GM23338 (cell line): ENCODE measurements around the gene CD34. TPM values are rescaled to one million over a fixed set of nuclear protein-coding genes. Genes with fewer than 3 reads are reported as not detected.

Experiments
- ATAC-seq: fragments of 200-7000 bp; cut with Tn5 transposase; 3 replicates; pipeline ENCODE4 v1.9.1; 2020
- DNase-seq: peaks from one replicate; pipeline ENCODE4 v3.0.0-alpha.2; 2015; ENCODE audit warnings: low spot score
- H2AFZ ChIP-seq: fragments of 200-600 bp; sonication (generic); 2 replicates; pipeline ENCODE4 v1.8.0; 2016; ENCODE audit warnings: antibody characterized with exemption, mild to moderate bottlenecking, moderate library complexity
- H3F3A ChIP-seq: fragments of 200-600 bp; sonication (generic); replicated peaks from 2 replicates; pipeline ENCODE4 v1.8.0; 2017; ENCODE audit warnings: antibody characterized with exemption, mixed run types, low read depth
- H3K27ac ChIP-seq: fragments of 200-600 bp; sonication (generic); 2 replicates; pipeline ENCODE4 v1.6.1; 2016; ENCODE audit warnings: low read depth
- H3K27me3 ChIP-seq: fragments of 200-600 bp; sonication (generic); 2 replicates; pipeline ENCODE4 v1.8.0; 2016; ENCODE audit warnings: mild to moderate bottlenecking, mixed run types, moderate library complexity; ENCODE audit not compliant: insufficient read depth
- H3K36me3 ChIP-seq: fragments of 200-600 bp; sonication (generic); 2 replicates; pipeline ENCODE4 v1.8.0; 2016; ENCODE audit warnings: mild to moderate bottlenecking; ENCODE audit not compliant: insufficient read depth
- H3K4me1 ChIP-seq: fragments of 200-600 bp; sonication (generic); 2 replicates; pipeline ENCODE4 v1.8.0; 2016; ENCODE audit warnings: mild to moderate bottlenecking, moderate library complexity; ENCODE audit not compliant: insufficient read depth
- H3K4me2 ChIP-seq: fragments of 200-600 bp; sonication (generic); 2 replicates; pipeline ENCODE4 v1.7.1; 2017; ENCODE audit warnings: mixed run types
- H3K4me3 ChIP-seq: fragments of 200-600 bp; sonication (generic); 2 replicates; pipeline ENCODE4 v1.6.1; 2016; ENCODE audit warnings: mixed run types
- H3K79me2 ChIP-seq: fragments of 200-600 bp; sonication (generic); replicated peaks from 2 replicates; pipeline ENCODE4 v1.8.0; 2017; ENCODE audit warnings: mild to moderate bottlenecking; ENCODE audit not compliant: insufficient read depth
- H3K9me2 ChIP-seq: fragments of 200-600 bp; sonication (generic); 2 replicates; pipeline ENCODE4 v1.8.0; 2017; ENCODE audit not compliant: insufficient read depth
- H4K20me1 ChIP-seq: fragments of 200-600 bp; sonication (generic); replicated peaks from 2 replicates; pipeline ENCODE4 v1.8.0; 2017; ENCODE audit warnings: mild to moderate bottlenecking; ENCODE audit not compliant: insufficient read depth
- H3K27ac Mint-ChIP-seq: 2 replicates; pipeline ENCODE4 v1.8.0; 2020; ENCODE audit warnings: inconsistent platforms, mild to moderate bottlenecking, moderate library complexity, mixed read lengths
- H3K27me3 Mint-ChIP-seq: 3 replicates; pipeline ENCODE4 v1.8.0; 2022; ENCODE audit warnings: low read depth, mild to moderate bottlenecking, moderate library complexity, mixed read lengths, inconsistent platforms; ENCODE audit not compliant: insufficient read depth, poor library complexity
- H3K36me3 Mint-ChIP-seq: 3 replicates; pipeline ENCODE4 v1.8.0; 2021; ENCODE audit warnings: low read depth, mild to moderate bottlenecking, inconsistent platforms, moderate library complexity, mixed read lengths
- H3K4me1 Mint-ChIP-seq: 3 replicates; pipeline ENCODE4 v1.8.0; 2020; ENCODE audit warnings: mild to moderate bottlenecking, inconsistent platforms, mixed read lengths
- H3K4me3 Mint-ChIP-seq: 3 replicates; pipeline ENCODE4 v1.8.0; 2021; ENCODE audit warnings: moderate library complexity, mild to moderate bottlenecking, inconsistent platforms, mixed read lengths
- H3K9me3 Mint-ChIP-seq: 3 replicates; pipeline ENCODE4 v1.8.0; 2020; ENCODE audit warnings: moderate library complexity, mild to moderate bottlenecking, inconsistent platforms, mixed read lengths
- ETS1 ChIP-seq: IDR thresholded peaks from 2 replicates; pipeline ENCODE4 v1.6.1; 2016; ENCODE audit warnings: antibody characterized with exemption
- EZH2 ChIP-seq: fragments of 200-600 bp; sonication (generic); IDR thresholded peaks from one replicate; pipeline ENCODE4 v1.8.0; 2017; ENCODE audit warnings: antibody characterized with exemption, mild to moderate bottlenecking, low read depth; ENCODE audit not compliant: unreplicated experiment
- EZH2phosphoT487 ChIP-seq: fragments of 200-600 bp; sonication (generic); IDR thresholded peaks from one replicate; pipeline ENCODE4 v1.8.1; 2018; ENCODE audit warnings: antibody characterized with exemption; ENCODE audit not compliant: unreplicated experiment
- JUNB ChIP-seq: IDR thresholded peaks from one replicate; pipeline ENCODE4 v1.6.1; 2016; ENCODE audit warnings: antibody characterized with exemption; ENCODE audit not compliant: unreplicated experiment
- NANOG ChIP-seq: IDR thresholded peaks from 2 replicates; pipeline ENCODE4 v1.6.1; 2016; ENCODE audit warnings: antibody characterized with exemption, borderline replicate concordance
- POLR2AphosphoS5 ChIP-seq: IDR thresholded peaks from 2 replicates; pipeline ENCODE4 v1.6.1; 2016; ENCODE audit warnings: antibody characterized with exemption, low read depth
- STAT1 ChIP-seq: IDR thresholded peaks from one replicate; pipeline ENCODE4 v1.6.1; 2016; ENCODE audit warnings: antibody characterized with exemption; ENCODE audit not compliant: unreplicated experiment
- ZNF114 ChIP-seq: fragments of 250-450 bp; sonication (Bioruptor Pico); IDR thresholded peaks from 2 replicates; pipeline ENCODE4 v1.5.0; 2020; ENCODE audit warnings: mild to moderate bottlenecking, moderate library complexity
- ZNF331 ChIP-seq: fragments of 250-450 bp; sonication (Bioruptor Pico); IDR thresholded peaks from 2 replicates; pipeline ENCODE4 v1.5.0; 2020; ENCODE audit warnings: low read depth, mild to moderate bottlenecking, moderate library complexity
- ZNF462 ChIP-seq: fragments of 250-450 bp; sonication (Bioruptor Pico); IDR thresholded peaks from 2 replicates; pipeline ENCODE4 v1.5.0; 2020; ENCODE audit warnings: mild to moderate bottlenecking, moderate library complexity
- polyA plus RNA-seq: library from polyadenylated mRNA; unstranded; fragments of >200 nt; fragmentation: Nextera tagmentation; extraction: Ambion mirVana; gene quantifications from 2 replicates; pipeline ENCODE4 v1.2.1, GENCODE V29; 2016
- total RNA-seq: library from RNA; depleted of rRNA; stranded (reverse); fragments of >200 nt; shearing (Covaris generic); gene quantifications from 2 replicates; pipeline ENCODE4 v1.2.3, GENCODE V29; 2014

Gene CD34
- total and polyA plus RNA-seq, 2 experiments from 2014 or later: 0.07 to 0.18 TPM

- Histone ChIP-seq H3K27me3 (peaks cover 4% of the 10 kb centered on the region; the same call in 1 of the 2 replicates), H3K4me2 (no peak overlapping the region), H3K79me2 (no peaks in the 10 kb centered on the region), H2AFZ (0 out of 2 replicates have a peak overlapping the region, but pooled peaks have one; percentile 43), H3K4me1 (no peaks in the 10 kb centered on the region; the same call in 1 of the 2 replicates), H3K27ac (no peak overlapping the region), H4K20me1 (no peaks in the 10 kb centered on the region), H3K36me3 (no peaks in the 10 kb centered on the region), H3K4me3 (no peak overlapping the region), H3F3A (no peaks in the 10 kb centered on the region), H3K9me2 (no peaks in the 10 kb centered on the region; the same call in 1 of the 2 replicates)
- no peaks in the 10 kb centered on the region for H3K36me3 Mint-ChIP-seq
- H3K4me1 Mint-ChIP-seq: peaks cover 8% of the 10 kb centered on the region; the same call in 2 of the 3 replicates
- H3K27ac Mint-ChIP-seq: no peak overlapping the region
- H3K27me3 Mint-ChIP-seq: no peaks in the 10 kb centered on the region
- no peak for ATAC-seq
- H3K4me3 Mint-ChIP-seq: no peak overlapping the region
- DNase-seq: no peak
- TF ChIP-seq ZNF331 (CRISPR knock-in tag): no peak
- TF ChIP-seq JUNB: no peak
- TF ChIP-seq ZNF462 (CRISPR knock-in tag): no peak
- no peak for TF ChIP-seq ZNF114 (CRISPR knock-in tag)
- no peak for TF ChIP-seq POLR2AphosphoS5
- no peaks in the 10 kb centered on the region; the same call in 2 of the 3 replicates for H3K9me3 Mint-ChIP-seq
These were observed 6.5 kb downstream of the CD34 start for GRCh38 chr1:207904391-207904790.

GRCh38 chr1:207903767-207904166, 7.2 kb downstream of the CD34 start:
- Histone ChIP-seq H3F3A (no peaks in the 10 kb centered on the region), H3K27ac (no peak overlapping the region), H3K4me1 (no peaks in the 10 kb centered on the region; the same call in 1 of the 2 replicates), H4K20me1 (no peaks in the 10 kb centered on the region), H3K27me3 (no peaks in the 10 kb centered on the region), H3K79me2 (no peaks in the 10 kb centered on the region), H3K4me3 (no peak overlapping the region), H3K4me2 (no peak overlapping the region), H3K36me3 (no peaks in the 10 kb centered on the region), H2AFZ (no peak overlapping the region), H3K9me2 (no peaks in the 10 kb centered on the region; the same call in 1 of the 2 replicates)
- no peaks in the 10 kb centered on the region; the same call in 2 of the 3 replicates for H3K9me3 Mint-ChIP-seq
- H3K36me3 Mint-ChIP-seq: no peaks in the 10 kb centered on the region
- DNase-seq: no peak
- H3K4me1 Mint-ChIP-seq: peaks cover 8% of the 10 kb centered on the region; the same call in 2 of the 3 replicates
- ATAC-seq: no peak
- H3K27me3 Mint-ChIP-seq: no peaks in the 10 kb centered on the region
- H3K4me3 Mint-ChIP-seq: no peak overlapping the region
- no peak overlapping the region for H3K27ac Mint-ChIP-seq
- TF ChIP-seq NANOG: no peak
- TF ChIP-seq EZH2phosphoT487: no peak
- no peak for TF ChIP-seq ETS1
- TF ChIP-seq ZNF114 (CRISPR knock-in tag): no peak
- TF ChIP-seq STAT1: no peak
- TF ChIP-seq JUNB: no peak
- no peak for TF ChIP-seq ZNF331 (CRISPR knock-in tag)
- no peak for TF ChIP-seq EZH2
